Measurements from ENCODE around the gene ACKR2.

The ACKR2 gene

GRCh38 chr3:42894698-42895579 lies 85.7 kb downstream of the ACKR2 start:
- no peak for DNase-seq

- DNase-seq = no peak
Measured at GRCh38 chr3:42895580-42895868, 86.3 kb downstream of the ACKR2 start.

- no peak for DNase-seq
Measured at GRCh38 chr3:42898896-42899675, 89.8 kb downstream of the ACKR2 start.

GRCh38 chr3:42900226-42901072 lies 91.2 kb downstream of the ACKR2 start:
- no peak for DNase-seq

GRCh38 chr3:42901073-42901415 lies 91.8 kb downstream of the ACKR2 start:
- DNase-seq = no peak

- DNase-seq = no peak
Measured at GRCh38 chr3:42902257-42902656, 93.0 kb downstream of the ACKR2 start.

GRCh38 chr3:42904076-42904475 lies 94.8 kb downstream of the ACKR2 start:
- no peak for DNase-seq

GRCh38 chr3:42905740-42906069 lies 96.5 kb downstream of the ACKR2 start:
- no peak for DNase-seq

GRCh38 chr3:42906070-42906847 lies 97.0 kb downstream of the ACKR2 start, which contains the start of gene ZNF662:
TSS of gene ZNF662 (plus strand) at chr3:42906142. CDS start at chr3:42908115, 1,973 bp downstream.
- DNase-seq = no peak

GRCh38 chr3:42906848-42907183 lies 97.6 kb downstream of the ACKR2 start:
- DNase-seq = no peak

GRCh38 chr3:42908675-42909074 lies 99.4 kb downstream of the ACKR2 start:
- DNase-seq = no peak

- no peak for DNase-seq
Measured at GRCh38 chr3:42911551-42911950, 102.3 kb downstream of the ACKR2 start.

GRCh38 chr3:42914771-42915515 lies 105.7 kb downstream of the ACKR2 start:
- DNase-seq = no peak
